Measurements from ENCODE around the gene EN1. TPM values are rescaled to one million over a fixed set of nuclear protein-coding genes. Genes with fewer than 3 reads are reported as not detected.

The EN1 gene
- total RNA-seq, 1 experiment from 2014 or later: 0.26 TPM

DNA sequence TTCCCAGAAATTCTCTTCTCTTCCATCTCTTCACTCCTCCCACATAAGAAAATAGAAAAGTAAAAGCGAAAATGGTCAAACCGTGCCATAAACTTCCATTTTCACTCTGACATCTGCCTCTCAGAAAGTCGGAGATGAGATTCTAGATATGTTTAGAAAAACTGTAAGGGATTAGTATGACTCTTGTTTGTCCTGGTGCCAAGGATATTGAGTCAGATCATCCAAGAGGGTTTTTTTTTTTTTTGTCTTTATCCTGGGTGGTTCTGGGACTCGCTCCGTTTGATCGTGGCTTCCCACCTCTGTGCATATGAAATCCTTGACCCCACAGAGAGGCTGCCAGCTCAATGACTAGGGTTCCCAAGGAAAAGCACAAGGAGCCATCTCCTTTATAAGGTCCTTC lies 17.3 kb downstream of the EN1 start:
- POLR2A ChIA-PET: no interaction called here
- DNase-seq (ENCODE audit: low read depth, low spot score): no peak
- peaks cover 10% of the 10 kb centered on the region for H3K27me3 ChIP-seq (ENCODE audit: control insufficient read depth, insufficient read depth, low read length)

DNA sequence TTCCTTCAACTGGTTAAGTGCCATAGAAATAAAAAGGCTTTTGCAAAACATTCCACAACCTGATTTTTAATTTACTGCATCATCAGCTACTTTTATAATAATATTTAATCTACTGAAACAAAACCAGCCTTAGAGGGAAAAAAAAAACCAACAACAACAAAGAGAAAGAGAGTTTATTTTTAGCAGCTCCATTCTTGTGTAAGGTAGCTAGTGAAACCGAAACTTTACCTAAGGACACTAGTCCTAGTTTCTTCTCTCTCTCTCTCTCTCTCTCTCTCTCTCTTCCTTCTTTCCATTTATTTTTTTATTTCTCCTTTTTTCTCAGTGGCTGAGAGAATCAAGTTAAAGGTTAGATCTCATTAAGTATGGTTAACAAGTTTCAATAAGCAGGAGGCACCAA lies 21.4 kb downstream of the EN1 start:
- no peak overlapping the region for H3K27ac ChIP-seq (ENCODE audit: low read length)
- in situ Hi-C loops (cut with HindIII; ENCODE audit: low pct_unique_long_range_greater_than_20kb, low sequenced_read_pairs) (no loop called here), intact Hi-C loops (cut with micrococcal nuclease; ENCODE audit: unreplicated experiment) (no loop called here)
- ChIA-PET CTCF (no interaction called here), POLR2A (no interaction called here)
- no peaks in the 10 kb centered on the region for H3K36me3 ChIP-seq (ENCODE audit: control insufficient read depth, insufficient read depth, low read length)
- DNase-seq (ENCODE audit: low read depth, low spot score) (no peak), ATAC-seq (no peak)
- TF ChIP-seq, protein P1, sequence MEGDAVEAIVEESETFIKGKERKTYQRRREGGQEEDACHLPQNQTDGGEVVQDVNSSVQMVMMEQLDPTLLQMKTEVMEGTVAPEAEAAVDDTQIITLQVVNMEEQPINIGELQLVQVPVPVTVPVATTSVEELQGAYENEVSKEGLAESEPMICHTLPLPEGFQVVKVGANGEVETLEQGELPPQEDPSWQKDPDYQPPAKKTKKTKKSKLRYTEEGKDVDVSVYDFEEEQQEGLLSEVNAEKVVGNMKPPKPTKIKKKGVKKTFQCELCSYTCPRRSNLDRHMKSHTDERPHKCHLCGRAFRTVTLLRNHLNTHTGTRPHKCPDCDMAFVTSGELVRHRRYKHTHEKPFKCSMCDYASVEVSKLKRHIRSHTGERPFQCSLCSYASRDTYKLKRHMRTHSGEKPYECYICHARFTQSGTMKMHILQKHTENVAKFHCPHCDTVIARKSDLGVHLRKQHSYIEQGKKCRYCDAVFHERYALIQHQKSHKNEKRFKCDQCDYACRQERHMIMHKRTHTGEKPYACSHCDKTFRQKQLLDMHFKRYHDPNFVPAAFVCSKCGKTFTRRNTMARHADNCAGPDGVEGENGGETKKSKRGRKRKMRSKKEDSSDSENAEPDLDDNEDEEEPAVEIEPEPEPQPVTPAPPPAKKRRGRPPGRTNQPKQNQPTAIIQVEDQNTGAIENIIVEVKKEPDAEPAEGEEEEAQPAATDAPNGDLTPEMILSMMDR (IDR thresholded peaks at IDR 0.05): no peak
- TF ChIP-seq TCF7L2 (IDR thresholded peaks at IDR 0.05; ENCODE audit: low read depth, low read length): no peak
- no peak for TF ChIP-seq POLR2AphosphoS5 (IDR thresholded peaks at IDR 0.05; ENCODE audit: low read depth, low read length)
- TF ChIP-seq SIN3A (IDR thresholded peaks at IDR 0.05; ENCODE audit: borderline replicate concordance, insufficient read depth, low read depth, low read length): no peak
- TF ChIP-seq, protein P2, sequence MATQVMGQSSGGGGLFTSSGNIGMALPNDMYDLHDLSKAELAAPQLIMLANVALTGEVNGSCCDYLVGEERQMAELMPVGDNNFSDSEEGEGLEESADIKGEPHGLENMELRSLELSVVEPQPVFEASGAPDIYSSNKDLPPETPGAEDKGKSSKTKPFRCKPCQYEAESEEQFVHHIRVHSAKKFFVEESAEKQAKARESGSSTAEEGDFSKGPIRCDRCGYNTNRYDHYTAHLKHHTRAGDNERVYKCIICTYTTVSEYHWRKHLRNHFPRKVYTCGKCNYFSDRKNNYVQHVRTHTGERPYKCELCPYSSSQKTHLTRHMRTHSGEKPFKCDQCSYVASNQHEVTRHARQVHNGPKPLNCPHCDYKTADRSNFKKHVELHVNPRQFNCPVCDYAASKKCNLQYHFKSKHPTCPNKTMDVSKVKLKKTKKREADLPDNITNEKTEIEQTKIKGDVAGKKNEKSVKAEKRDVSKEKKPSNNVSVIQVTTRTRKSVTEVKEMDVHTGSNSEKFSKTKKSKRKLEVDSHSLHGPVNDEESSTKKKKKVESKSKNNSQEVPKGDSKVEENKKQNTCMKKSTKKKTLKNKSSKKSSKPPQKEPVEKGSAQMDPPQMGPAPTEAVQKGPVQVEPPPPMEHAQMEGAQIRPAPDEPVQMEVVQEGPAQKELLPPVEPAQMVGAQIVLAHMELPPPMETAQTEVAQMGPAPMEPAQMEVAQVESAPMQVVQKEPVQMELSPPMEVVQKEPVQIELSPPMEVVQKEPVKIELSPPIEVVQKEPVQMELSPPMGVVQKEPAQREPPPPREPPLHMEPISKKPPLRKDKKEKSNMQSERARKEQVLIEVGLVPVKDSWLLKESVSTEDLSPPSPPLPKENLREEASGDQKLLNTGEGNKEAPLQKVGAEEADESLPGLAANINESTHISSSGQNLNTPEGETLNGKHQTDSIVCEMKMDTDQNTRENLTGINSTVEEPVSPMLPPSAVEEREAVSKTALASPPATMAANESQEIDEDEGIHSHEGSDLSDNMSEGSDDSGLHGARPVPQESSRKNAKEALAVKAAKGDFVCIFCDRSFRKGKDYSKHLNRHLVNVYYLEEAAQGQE (IDR thresholded peaks at IDR 0.05; ENCODE audit: insufficient read depth in 1 of 2, low read depth in 2 of 2, low read length in 1 of 2): no peak
- no peak overlapping the region for H3K4me3 ChIP-seq (ENCODE audit: low read depth in 2 of 2, low read length in 2 of 2)
- no TSS peak for BruUV-seq (replicated peaks)
- no peaks in the 10 kb centered on the region for H3K4me1 ChIP-seq (ENCODE audit: control insufficient read depth, insufficient read depth, low read length)
- peaks cover 15% of the 10 kb centered on the region; the same call in 1 of the 2 replicates for H3K27me3 ChIP-seq (ENCODE audit: control insufficient read depth, insufficient read depth, low read length)
- H3K9me3 ChIP-seq (ENCODE audit: control insufficient read depth, insufficient read depth, low read depth, low read length): no peaks in the 10 kb centered on the region

More for the DNA sequence above, 17.3 kb downstream of the EN1 start:
- BruUV-seq (replicated peaks): no TSS peak
- TF ChIP-seq, protein P2 (IDR thresholded peaks at IDR 0.05; ENCODE audit: insufficient read depth in 1 of 2, low read depth in 2 of 2, low read length in 1 of 2): no peak
- TF ChIP-seq, protein P1 (IDR thresholded peaks at IDR 0.05): no peak
- TF ChIP-seq POLR2AphosphoS5 (IDR thresholded peaks at IDR 0.05; ENCODE audit: low read depth, low read length) (no peak), SIN3A (IDR thresholded peaks at IDR 0.05; ENCODE audit: borderline replicate concordance, insufficient read depth, low read depth, low read length) (no peak), TCF7L2 (IDR thresholded peaks at IDR 0.05; ENCODE audit: low read depth, low read length) (no peak)
- Histone ChIP-seq H3K4me1 (ENCODE audit: control insufficient read depth, insufficient read depth, low read length) (no peaks in the 10 kb centered on the region), H3K27ac (ENCODE audit: low read length) (no peak overlapping the region), H3K9me3 (ENCODE audit: control insufficient read depth, insufficient read depth, low read depth, low read length) (no peaks in the 10 kb centered on the region), H3K4me3 (ENCODE audit: low read depth in 2 of 2, low read length in 2 of 2) (no peak overlapping the region), H3K36me3 (ENCODE audit: control insufficient read depth, insufficient read depth, low read length) (no peaks in the 10 kb centered on the region)
- ATAC-seq: no peak
- intact Hi-C loops (cut with micrococcal nuclease; ENCODE audit: unreplicated experiment) (no loop called here), in situ Hi-C loops (cut with HindIII; ENCODE audit: low pct_unique_long_range_greater_than_20kb, low sequenced_read_pairs) (no loop called here)
- CTCF ChIA-PET: no interaction called here

All from Panc1 (cell line).